Stimulated activated CD4-positive, alpha-beta T cell treated with anti-CD3 and anti-CD28 coated beads, Interleukin-15, amount 100 ng/mL, for 24 hours (primary cell): ENCODE results near the gene IRF3.

Experiments used
- DNase-seq: peaks from one replicate; pipeline ENCODE4 v3.0.0-alpha.2; 2020

IRF3 gene

DNA sequence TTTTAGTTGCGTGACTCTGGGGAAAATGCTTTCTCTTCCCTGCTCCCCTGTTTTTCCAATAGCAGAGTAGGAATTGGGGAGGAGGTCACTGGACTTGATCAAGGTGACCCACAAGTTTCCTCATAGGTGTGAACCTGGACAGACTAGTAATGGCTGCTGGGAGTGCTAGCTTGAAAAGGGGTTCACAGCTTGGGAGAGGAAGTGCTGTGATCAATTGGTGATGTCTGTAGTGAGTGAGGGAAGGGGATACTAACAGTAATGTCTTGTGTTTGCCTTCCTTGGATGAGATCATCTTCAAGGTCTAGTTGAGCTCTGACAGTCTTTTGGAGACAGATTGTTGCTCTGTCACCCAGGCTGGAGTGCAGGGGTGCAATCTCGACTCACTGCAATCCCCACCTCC lies 1.8 kb upstream of the IRF3 start:
- DNase-seq: no peak

DNA sequence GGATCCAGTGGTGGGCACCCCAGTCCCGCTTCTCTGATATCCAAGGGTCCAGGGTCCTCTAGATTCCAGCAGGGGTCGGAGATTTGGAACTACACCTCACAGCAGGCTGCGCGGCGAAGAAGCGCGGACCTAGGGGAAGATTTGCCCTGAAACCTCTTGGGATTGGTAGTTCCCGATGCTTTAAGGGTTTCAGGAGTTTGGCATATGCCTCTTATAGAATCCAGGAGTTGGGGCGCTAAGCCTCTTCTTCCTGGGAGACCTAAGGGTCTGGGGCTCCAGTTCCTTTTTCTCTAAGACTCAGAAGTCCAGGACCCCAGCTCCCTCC lies 425 bp upstream of the IRF3 start:
- DNase-seq: no peak

DNA sequence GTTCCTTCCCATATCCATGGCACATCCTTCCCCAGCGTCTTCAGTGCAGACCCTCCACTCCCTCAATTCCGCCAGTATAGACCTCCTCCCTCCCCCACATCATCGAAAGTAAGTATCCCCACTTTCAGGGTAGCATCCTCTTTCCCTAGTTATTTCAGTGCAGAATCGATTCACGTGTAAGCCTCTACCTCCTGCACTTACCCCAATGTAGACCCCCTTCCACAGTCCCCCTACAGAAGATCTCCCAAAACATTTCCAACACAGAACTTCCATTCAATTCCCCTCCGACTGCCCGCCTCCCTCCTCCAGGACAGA lies 664 bp downstream of the IRF3 start:
- DNase-seq: no peak

DNA sequence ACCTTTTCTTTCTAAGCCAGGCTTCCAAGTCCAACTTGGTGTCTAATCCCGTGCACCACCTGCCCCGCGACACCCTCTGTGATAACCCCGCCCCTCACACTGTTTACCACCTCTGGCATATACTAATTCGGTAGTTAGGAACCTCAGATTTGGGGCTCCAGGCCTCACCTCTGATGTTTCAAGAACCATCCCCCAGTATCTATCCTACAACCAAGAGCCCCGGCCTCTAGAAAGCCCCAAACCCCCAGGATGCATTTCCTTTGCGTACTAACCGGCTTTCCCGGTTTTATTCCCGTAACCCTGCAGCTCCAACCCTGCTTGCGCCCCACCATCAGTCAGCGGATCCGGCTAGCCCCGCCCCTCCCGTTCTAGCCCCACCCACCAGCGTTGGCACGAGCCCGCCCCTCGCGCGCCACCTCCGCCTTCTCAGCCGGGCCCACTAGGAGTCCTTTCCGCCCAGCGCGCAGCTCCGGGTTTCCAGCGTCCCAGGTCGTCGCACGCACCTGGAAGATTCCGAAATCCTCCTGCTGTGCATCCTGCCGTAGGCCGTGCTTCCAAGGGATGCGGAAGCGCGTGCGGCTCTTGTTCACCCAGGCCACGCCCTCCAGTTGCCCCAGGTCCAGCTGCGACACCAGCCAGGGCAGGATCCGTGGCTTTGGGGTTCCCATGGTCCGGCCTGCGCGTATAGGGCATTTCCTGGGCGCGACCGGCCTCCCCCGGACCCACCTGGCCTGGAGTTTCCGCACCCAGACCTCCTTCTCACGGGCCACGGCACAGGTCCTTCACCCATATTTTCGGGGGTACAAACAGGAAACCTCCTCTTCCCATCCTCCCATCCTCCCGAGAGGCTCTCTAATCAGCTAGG lies 1.3 kb downstream of the IRF3 start:
- peak; percentile 95 for DNase-seq

DNA sequence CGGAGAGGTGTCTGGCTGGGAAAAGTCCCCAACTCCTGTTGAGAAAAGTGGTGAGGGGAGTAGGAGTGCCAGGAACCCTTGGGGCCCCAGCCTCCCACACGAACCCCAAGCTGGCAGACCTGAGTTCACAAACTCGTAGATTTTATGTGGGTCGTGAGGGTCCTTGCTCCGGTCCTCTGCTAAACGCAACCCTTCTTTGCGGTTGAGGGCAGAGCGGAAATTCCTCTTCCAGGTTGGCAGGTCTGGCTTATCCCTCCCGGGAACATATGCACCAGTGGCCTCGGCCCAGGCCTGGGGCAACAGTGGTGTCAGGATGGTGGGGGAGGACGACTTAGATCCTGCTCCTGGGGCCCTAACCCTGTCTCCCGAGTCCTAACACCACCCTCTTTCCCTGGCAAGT lies 2.4 kb downstream of the IRF3 start:
- DNase-seq: no peak

DNA sequence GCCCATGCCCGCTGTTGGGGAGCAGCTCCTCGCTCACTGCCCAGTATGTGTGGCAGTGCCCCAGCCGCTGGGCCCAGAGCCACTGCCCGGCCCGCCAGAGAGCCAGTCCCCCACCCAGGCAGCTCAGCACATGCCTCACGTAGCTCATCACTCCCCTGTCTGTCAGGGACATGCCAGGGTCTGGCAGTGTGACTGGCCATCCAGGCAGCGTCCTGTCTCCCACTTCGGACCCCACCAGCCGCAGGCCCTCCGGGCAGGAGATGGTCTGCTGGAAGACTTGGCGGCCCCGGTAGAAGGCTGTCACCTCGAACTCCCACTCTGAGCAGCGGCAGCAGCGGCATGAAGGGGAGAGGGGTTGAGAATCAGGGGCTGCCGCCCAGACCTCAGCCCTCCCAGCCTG lies 3.6 kb downstream of the IRF3 start:
- DNase-seq: no peak

DNA sequence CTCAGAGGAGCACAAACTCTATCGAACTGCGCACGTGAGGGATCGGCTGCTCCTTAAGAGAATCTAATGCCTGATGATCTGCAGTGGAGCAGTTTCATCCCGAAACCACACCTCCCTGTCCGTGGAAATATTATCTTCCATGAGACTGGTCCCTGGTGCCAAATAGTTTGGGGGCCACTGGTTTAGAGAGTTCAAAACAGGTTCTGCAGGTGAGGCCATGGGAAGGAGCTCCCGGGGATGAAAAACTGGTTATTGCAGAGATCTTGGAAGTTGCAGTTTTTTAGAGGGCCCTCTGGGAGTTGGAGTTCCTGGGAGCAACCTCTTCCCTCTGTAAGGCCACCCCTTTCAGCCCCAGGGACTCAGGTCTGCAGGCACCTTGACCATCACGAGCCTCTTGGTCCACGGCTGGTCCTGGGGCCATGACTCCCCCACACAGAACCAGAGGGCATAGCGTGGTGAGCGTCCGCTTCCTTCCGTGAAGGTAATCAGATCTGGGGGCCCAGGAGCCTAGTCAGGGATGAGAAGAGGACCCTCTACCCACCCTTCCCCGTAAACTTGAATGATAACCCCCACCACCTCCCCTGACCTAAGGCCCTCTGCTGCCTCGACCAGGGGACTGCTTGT lies 5.2 kb downstream of the IRF3 start:
- DNase-seq: no peak

DNA sequence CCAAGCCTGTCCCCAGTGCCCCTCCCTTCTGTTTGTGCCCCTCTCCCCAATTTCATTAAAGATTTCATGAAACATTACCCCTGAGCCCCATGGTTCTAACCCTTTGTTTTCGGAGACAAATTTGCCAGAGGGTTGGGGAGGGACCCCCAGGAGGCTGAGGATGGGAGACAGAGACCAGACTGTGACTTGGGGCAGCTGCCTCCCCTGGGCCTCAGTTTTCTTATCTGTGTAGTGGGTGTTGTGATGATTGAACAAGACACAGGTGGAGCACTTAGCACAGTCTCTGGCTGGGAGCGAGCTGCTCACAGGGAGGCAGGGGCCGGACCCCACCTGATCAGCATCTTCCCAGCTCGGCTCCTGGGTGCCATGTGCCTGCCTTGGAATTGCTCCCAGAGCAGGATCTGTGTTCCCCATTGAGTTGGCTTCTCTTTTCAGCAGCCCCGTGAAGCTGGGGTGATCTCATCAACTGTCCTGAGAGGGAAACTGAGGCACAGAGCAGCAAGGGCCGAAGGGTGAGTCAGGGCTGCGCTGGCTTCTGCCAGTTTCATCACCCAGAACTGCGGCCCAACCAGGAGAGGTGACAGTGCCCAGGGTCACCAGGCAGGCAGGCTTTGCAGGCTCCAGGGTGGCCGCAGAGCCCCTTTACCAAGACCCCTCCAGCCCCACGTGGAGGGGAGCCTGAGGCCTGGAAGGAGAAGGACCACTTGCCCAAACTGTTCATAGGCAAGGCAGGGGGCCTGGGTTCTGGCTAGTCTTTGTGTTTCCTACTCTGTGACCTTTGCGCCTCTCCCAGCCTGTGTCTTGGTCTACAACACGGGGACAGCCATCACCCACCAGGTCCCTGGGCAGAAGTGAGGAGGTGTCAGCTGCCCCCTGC lies 6.9 kb downstream of the IRF3 start:
- DNase-seq: no peak

DNA sequence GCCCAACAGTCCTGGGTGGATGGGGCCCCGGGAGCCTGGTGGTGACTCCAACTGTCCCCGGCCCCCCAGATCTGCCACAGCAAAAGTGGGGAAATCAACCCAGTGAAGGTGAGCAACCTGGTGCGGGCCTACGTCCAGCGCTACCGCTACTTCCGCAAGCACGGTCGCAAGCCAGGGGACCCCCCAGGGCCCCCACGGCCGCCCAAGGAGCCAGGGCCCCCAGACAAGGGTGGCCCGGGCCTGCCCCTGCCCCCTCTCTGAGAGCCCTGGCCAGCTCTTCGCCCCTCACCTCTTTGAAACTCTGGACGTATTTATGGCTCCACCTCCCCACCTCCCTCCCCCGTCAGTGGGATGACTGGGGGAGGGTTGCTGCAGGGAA lies 7.5 kb downstream of the IRF3 start:
- DNase-seq: no peak

DNA sequence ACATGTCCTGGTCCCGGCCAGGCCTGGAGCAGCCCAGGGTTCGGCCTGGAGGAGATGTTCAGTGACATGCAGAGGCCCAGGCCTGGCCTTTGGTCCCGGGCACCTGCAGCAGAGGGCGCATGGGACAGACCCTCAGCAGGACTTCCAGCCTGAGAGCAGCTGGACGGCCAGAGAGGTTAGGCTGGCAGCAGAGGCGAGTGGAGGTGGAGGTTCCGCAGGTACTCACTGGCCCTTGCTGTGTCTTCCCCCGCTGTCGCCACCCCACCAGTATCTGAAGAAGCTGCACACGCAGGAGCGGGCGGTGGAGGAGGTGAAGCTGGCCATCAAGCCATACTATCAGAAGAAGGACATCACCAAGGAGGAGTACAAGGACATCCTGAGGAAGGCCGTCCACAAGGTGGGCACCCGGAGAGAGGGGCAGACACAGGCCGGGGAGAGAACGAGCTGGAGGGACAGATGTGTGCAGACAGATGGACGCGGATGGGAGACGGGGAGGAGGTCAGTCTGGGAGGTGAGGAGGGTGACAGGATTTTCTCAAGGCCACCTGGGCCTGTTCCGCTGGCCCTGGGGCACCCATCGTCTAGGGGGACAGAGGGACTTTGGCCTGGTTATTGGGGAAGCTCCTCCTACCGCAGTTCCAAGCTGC lies 8.0 kb downstream of the IRF3 start:
- no peak for DNase-seq

DNA sequence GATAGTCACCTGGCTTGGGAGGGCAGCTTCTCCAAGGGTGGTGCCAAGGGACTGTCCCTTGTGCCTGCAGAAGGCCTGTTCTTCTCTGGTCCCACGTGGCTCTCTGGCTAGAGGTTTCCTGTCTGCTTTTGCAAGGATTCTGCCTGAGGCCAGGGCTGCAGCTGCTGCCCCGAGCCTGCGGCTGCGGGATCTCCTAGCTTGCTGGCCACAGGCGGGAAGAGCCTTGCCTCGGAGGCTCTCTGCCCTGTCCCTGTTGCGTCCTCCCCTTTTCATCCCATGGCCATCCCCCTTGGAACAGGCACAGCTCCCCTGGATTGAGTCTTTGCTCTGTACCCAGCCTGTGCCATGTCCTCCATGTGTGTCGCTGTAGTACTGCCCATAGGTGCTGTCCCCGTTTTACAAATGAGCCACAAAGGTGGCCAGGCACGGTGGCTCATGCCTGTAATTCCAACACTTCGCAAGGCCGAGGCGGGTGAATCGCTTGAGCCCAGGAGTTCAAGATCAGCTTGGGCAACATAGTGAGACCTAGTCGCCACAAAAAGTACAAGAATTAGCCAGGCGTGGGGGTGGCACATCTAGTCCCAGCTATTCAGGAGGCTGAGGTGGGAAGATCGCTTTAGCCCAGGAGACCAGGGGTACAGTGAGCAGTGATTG lies 9.1 kb downstream of the IRF3 start:
- no peak for DNase-seq

DNA sequence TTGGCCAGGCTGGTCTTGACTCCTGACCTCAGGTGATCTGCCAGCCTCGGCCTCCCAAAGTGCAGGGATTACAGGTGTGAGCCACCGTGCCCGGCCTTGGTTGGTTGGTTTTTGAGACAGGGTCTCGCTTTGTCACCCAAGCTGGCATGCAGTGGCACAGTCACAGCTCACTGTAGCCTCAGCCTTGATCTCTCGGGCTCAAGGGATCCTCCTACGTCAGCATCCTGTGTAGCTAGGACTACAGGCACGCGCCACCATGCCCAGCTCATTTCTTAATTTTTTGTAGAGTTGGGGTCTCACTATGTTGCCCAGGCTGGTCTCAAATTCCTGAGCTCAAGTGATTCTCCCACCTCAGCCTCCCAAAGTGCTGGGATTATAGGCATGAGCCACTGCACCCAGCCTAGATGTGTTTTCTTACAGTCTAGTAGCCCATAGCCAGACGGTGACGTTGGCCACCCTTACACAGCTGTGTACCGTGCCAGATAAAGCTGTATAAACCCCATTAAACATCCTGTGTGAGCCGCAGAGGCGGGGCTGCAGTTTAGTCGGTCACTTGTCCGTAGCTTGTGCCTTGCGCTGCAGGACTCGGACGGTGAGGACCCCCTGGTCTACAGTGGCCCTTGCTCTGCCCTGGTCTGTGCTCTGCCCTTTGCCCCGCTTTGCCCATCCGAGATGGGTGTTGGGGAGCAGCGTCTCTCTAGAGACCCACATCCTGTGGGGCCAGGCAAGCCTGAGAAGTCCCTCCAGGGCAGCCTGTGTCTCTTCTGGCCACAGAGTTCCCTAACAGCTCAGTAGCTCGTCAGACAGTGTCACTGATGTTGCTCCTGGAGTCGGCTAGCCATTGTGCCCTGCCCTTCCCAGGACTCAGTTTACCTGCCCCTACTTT lies 9.8 kb downstream of the IRF3 start:
- DNase-seq: no peak

DNA sequence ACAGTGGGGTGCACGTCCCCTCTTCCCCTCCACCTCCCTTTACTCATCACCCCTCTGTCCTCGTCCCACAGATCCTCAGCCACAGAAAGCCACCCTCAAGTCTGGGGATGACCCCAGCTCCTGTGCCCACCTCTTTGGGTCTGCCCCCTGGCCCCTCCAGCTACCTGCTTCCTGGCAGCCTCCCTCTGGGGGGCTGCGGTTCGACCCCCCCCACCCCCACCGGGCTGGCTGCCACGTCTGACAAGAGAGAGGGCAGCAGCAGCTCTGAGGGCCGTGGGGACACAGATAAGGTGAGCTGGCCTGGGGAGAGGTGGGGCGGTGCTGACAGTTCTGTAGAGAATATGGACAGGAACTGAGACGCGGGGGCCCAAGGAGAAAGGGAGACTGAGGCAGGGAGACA lies 11.1 kb downstream of the IRF3 start:
- no peak for DNase-seq

DNA sequence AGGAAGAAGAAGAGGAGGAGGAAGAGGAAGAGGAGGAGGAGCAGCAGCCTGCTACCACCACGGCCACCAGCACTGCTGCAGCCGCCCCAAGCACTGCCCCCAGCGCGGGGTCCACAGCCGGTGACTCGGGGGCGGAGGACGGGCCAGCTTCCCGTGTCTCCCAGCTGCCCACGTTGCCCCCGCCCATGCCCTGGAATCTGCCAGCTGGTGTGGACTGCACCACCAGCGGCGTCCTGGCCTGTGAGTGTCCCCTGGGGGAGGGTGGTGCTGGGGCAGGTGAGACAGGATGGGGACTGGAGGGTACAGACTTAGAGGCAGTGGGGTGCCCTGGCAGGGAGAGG lies 12.2 kb downstream of the IRF3 start:
- DNase-seq: no peak

DNA sequence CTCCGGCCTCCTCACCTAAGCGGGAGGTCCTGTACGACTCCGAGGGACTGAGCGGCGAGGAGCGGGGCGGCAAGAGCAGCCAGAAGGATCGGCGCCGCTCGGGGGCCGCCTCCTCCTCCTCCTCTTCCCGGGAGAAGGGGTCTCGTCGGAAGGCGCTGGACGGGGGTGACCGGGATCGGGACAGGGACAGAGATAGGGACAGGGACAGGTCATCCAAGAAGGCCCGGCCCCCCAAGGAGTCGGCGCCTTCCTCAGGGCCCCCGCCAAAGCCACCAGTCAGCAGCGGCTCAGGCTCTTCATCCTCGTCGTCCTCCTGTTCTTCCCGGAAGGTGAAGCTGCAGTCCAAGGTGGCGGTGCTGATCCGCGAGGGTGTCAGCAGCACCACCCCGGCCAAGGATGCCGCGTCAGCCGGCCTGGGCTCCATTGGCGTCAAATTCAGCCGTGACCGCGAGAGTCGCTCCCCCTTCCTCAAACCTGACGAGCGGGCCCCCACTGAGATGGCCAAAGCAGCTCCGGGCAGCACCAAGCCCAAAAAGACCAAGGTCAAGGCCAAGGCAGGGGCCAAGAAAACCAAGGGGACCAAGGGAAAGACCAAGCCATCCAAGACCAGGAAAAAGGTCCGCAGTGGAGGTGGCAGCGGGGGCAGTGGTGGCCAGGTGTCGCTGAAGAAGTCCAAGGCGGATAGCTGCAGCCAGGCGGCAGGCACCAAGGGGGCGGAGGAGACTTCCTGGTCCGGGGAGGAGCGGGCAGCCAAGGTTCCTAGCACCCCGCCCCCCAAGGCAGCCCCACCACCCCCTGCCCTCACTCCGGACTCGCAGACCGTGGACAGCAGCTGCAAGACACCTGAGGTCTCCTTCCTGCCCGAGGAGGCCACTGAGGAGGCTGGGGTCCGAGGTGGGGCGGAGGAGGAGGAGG lies 12.8 kb downstream of the IRF3 start:
- DNase-seq: no peak

DNA sequence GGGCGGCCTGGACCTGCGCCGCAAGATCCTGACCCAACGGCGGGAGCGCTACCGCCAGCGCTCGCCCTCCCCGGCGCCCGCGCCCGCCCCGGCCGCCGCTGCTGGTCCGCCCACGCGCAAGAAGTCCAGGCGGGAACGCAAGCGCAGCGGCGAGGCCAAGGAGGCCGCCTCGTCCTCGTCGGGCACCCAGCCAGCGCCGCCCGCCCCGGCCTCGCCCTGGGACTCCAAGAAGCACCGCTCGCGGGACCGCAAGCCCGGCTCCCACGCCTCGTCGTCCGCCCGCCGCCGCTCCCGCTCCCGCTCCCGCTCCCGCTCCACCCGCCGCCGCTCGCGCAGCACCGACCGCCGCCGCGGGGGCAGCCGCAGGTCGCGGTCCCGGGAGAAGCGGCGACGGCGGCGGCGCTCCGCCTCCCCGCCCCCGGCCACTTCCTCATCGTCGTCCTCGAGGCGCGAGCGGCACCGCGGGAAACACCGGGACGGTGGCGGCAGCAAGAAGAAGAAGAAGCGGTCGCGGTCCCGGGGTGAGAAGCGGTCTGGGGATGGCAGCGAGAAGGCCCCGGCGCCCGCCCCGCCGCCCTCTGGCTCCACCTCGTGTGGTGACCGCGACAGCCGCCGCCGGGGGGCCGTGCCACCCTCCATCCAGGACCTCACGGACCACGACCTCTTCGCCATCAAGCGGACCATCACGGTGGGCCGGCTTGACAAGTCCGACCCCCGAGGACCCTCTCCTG lies 13.7 kb downstream of the IRF3 start:
- DNase-seq: no peak

DNA sequence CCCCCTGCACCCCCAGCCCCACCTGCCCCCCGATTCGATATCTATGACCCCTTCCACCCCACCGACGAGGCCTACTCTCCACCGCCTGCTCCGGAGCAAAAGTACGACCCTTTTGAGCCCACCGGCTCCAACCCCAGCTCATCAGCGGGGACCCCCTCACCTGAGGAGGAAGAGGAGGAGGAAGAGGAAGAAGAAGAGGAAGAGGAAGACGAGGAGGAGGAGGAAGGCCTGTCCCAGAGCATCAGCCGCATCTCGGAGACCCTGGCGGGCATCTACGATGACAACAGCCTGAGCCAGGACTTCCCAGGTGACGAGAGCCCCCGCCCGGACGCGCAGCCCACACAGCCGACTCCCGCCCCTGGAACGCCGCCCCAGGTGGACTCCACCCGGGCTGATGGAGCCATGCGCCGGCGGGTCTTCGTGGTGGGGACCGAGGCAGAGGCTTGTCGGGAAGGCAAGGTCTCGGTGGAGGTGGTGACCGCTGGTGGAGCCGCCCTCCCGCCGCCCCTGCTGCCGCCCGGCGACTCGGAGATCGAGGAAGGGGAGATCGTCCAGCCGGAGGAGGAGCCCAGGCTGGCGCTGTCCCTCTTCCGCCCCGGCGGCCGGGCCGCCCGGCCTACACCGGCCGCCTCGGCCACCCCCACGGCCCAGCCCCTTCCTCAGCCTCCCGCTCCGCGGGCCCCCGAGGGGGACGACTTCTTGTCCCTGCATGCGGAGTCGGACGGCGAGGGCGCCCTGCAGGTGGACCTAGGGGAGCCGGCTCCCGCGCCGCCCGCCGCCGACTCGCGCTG lies 14.4 kb downstream of the IRF3 start:
- DNase-seq: no peak

DNA sequence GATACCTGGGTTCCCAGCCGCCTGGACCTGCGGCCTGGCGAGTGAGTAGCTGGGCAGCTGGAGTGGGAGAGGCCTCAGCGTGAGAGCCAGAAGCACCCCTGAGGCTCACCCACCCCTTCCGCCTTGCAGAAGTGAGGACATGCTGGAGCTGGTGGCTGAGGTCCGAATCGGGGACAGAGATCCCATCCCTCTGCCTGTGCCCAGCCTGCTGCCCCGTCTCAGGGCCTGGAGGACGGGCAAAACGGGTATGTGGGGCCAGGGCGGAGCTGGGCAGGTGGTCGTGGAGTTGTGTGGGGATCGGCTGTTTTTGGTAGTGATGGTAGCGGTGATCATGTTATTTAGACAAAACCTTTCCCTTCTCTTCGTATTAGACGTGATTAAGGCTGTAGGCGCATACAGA lies 19.1 kb downstream of the IRF3 start:
- no peak for DNase-seq

DNA sequence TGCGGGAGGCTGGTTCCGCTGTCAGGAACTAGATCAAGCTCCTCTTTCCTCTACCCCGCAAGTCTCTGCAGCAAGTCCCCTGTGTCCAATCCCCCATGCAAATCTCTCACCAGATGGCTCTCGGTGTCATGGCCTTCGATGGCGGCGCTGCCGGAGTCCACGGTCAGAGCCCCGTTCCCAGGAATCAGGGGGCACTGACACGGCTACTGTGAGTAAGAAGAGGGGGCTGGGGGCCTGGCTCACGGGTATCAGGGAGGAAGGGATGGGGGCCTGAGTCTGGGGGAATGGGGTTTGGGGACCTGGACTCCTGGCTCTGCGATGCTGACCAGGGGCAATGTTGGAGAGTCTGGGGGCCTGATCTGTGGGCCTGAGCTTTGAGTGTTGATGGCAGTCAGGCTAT lies 19.7 kb downstream of the IRF3 start:
- no peak for DNase-seq
